DND-41 (cell line): Measurements from ENCODE around the gene FMN2.

Experiments
- EZH2 ChIP-seq: IDR thresholded peaks from 3 replicates; pipeline ENCODE4 v1.6.1; 2012; ENCODE audit warnings: borderline replicate concordance, low read depth, mild to moderate bottlenecking, moderate library complexity, low read length, inconsistent platforms; ENCODE audit not compliant: severe bottlenecking
- TF ChIP-seq, protein P1 (sequence below): IDR thresholded peaks from 2 replicates; pipeline ENCODE4 v1.5.1; 2012; ENCODE audit warnings: borderline replicate concordance, low read length, moderate library complexity, mild to moderate bottlenecking; ENCODE audit not compliant: poor library complexity, severe bottlenecking; ENCODE audit errors: extremely low read depth

DNA sequence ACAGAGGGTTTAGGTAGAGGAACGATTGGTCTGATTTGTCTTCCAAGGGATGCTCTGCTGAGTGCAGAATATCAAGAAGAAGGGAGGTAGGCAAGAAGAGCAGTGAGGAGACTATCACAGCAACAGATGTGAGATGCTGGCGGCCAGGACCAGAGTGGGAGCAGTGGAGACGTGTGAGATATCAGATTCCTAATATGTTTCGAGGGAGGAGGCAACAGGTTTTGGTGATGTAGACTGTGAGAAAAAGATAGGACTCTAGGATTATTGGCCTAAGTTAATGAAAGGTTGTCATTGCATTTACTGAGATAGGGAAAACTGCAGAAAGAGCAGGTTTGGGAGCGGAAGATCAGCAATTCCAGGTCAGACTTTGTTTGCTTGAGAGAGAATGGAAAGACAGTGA, 182.9 kb downstream of the FMN2 start:
- TF ChIP-seq, protein P1, sequence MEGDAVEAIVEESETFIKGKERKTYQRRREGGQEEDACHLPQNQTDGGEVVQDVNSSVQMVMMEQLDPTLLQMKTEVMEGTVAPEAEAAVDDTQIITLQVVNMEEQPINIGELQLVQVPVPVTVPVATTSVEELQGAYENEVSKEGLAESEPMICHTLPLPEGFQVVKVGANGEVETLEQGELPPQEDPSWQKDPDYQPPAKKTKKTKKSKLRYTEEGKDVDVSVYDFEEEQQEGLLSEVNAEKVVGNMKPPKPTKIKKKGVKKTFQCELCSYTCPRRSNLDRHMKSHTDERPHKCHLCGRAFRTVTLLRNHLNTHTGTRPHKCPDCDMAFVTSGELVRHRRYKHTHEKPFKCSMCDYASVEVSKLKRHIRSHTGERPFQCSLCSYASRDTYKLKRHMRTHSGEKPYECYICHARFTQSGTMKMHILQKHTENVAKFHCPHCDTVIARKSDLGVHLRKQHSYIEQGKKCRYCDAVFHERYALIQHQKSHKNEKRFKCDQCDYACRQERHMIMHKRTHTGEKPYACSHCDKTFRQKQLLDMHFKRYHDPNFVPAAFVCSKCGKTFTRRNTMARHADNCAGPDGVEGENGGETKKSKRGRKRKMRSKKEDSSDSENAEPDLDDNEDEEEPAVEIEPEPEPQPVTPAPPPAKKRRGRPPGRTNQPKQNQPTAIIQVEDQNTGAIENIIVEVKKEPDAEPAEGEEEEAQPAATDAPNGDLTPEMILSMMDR, result no peak
- no peak for TF ChIP-seq EZH2
